KOPT-K1 (cell line): ENCODE data around the gene MLKL.
A peak's percentile ranks its signal among the peaks of the same experiment; 100 is the strongest.

Source experiments
- H3K27ac ChIP-seq: fragments of 200-600 bp; sonication (generic); 2 replicates; pipeline ENCODE4 v1.5.1; 2016; ENCODE audit warnings: antibody characterized with exemption, mild to moderate bottlenecking, low read depth, low read length; ENCODE audit not compliant: poor library complexity, severe bottlenecking
- H3K36me3 ChIP-seq: fragments of 200-600 bp; sonication (generic); 2 replicates; pipeline ENCODE4 v1.5.1; 2017; ENCODE audit warnings: antibody characterized with exemption, mild to moderate bottlenecking, low read length, moderate library complexity; ENCODE audit not compliant: insufficient read depth
- H3K9me3 ChIP-seq: fragments of 200-600 bp; sonication (generic); 2 replicates; pipeline ENCODE4 v1.5.1; 2017; ENCODE audit warnings: antibody characterized with exemption, low read length, mild to moderate bottlenecking; ENCODE audit not compliant: insufficient read depth, poor library complexity, severe bottlenecking

Gene MLKL

DNA sequence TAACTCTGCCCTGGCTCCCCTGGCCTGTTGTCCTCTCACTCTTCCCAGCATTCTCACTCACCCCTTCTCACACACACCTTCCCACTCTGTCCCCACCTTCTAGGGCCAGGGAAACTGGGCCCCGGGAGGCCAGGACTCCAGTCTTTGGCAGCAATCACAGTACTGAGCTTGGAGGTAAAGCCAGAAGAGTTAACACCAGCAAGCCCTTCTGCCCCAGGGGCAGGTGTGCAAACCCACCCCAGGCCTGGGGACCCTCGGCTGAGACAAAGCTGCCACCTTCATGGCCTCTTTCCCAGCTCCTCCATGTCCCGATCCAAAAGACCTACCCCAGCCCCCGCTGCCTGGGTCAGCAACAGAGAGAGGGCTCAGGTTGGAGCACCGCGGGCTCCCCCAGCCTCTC lies 36.9 kb upstream of the MLKL start:
- H3K36me3 ChIP-seq: no peaks in the 10 kb centered on the region
- H3K9me3 ChIP-seq: no peaks in the 10 kb centered on the region
- H3K27ac ChIP-seq: no peak overlapping the region

GRCh38 chr16:74736531-74737157 lies 36.0 kb upstream of the MLKL start:
- Histone ChIP-seq H3K27ac (no peak overlapping the region), H3K9me3 (no peaks in the 10 kb centered on the region), H3K36me3 (no peaks in the 10 kb centered on the region)

- H3K36me3 ChIP-seq: no peaks in the 10 kb centered on the region
These were observed 34.9 kb upstream of the MLKL start for GRCh38 chr16:74735554-74735953.

GRCh38 chr16:74735162-74735452 lies 34.4 kb upstream of the MLKL start:
- H3K9me3 ChIP-seq: no peaks in the 10 kb centered on the region
- H3K36me3 ChIP-seq: no peaks in the 10 kb centered on the region
- no peak overlapping the region for H3K27ac ChIP-seq

More at GRCh38 chr16:74735554-74735953, 34.9 kb upstream of the MLKL start:
- Histone ChIP-seq H3K27ac (no peak overlapping the region), H3K9me3 (no peaks in the 10 kb centered on the region)

GRCh38 chr16:74734361-74735161 lies 33.9 kb upstream of the MLKL start:
- peak overlapping the region; percentile 60 for H3K27ac ChIP-seq
- no peaks in the 10 kb centered on the region for H3K36me3 ChIP-seq
- no peaks in the 10 kb centered on the region for H3K9me3 ChIP-seq

GRCh38 chr16:74732707-74733350 lies 32.2 kb upstream of the MLKL start:
- no peaks in the 10 kb centered on the region for H3K9me3 ChIP-seq
- H3K36me3 ChIP-seq: no peaks in the 10 kb centered on the region
- peak overlapping the region; percentile 60 for H3K27ac ChIP-seq

GRCh38 chr16:74731853-74732477 lies 31.3 kb upstream of the MLKL start:
- Histone ChIP-seq H3K36me3 (no peaks in the 10 kb centered on the region), H3K27ac (peak overlapping the region; percentile 60), H3K9me3 (peaks cover 4% of the 10 kb centered on the region)

DNA sequence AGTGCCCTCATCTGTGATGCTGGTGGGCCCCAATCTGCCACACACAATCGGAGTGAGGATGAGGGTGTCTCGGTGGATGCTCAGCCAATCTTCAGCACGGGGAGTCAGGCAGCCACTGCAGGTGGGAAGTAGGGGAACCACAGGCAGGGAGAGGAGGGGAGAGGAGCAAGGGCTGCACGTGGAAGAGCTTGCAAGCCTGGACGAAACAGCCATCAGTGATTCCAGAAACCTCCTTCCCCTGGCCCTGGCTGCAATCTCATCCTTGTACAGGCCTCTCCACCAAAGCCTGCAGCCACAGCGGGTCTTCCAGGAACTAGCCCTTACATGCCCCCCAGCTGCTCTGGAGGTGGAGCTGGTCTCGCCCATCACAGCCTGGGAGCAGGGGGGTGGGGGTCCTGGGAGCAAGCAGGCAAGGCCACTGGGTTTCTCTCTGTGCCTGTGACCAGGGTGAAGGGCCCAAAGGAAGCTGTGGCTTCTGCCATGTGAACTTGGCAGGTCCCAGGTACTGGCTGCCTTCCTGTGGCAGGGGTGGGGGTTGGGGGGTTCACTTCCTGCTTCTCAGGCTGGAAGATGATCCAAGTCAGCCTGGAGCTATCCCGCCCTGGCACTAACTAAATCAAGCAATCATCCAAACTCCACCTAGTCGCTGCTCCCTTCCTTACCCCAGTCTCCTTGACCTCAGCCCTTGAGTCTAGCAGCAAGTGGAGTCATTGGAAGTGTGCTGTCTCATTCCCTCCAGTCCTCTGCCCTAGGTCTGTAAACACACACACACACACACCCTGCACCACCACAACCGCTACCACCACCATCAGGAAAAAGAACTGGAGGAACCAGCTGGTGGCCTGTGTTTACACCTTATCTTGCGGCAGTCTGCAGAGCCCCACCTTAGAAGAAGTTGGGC lies 29.4 kb upstream of the MLKL start:
- Histone ChIP-seq H3K9me3 (peaks cover 8% of the 10 kb centered on the region), H3K27ac (peak overlapping the region; percentile 83), H3K36me3 (no peaks in the 10 kb centered on the region)

GRCh38 chr16:74727903-74728302 lies 27.2 kb upstream of the MLKL start:
- peaks cover 8% of the 10 kb centered on the region for H3K9me3 ChIP-seq

DNA sequence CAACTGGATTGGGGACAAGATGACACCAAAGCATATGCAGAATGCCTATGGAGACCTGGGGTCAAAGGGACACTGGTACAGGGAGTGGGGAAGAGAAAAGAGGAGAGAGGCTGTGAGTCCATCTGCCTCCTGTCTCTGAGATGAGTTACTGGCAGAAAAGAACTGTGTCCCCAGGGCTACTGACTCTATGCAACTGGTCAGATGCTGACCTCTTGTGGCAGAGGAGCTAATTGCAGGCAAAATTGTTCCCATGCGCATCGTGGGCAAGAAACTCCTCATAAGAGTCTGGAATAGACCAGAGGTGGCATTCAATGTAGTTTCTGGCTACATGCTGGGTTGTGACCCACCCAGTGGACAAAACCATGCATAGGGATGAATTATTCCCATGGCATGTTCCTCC lies 26.1 kb upstream of the MLKL start:
- H3K36me3 ChIP-seq: no peaks in the 10 kb centered on the region
- H3K27ac ChIP-seq: no peak overlapping the region
- peaks cover 8% of the 10 kb centered on the region for H3K9me3 ChIP-seq

More at GRCh38 chr16:74727903-74728302, 27.2 kb upstream of the MLKL start:
- Histone ChIP-seq H3K36me3 (no peaks in the 10 kb centered on the region), H3K27ac (no peak overlapping the region)

GRCh38 chr16:74725651-74726455 lies 25.2 kb upstream of the MLKL start:
- H3K27ac ChIP-seq: no peak overlapping the region
- no peaks in the 10 kb centered on the region for H3K36me3 ChIP-seq
- peaks cover 8% of the 10 kb centered on the region for H3K9me3 ChIP-seq

DNA sequence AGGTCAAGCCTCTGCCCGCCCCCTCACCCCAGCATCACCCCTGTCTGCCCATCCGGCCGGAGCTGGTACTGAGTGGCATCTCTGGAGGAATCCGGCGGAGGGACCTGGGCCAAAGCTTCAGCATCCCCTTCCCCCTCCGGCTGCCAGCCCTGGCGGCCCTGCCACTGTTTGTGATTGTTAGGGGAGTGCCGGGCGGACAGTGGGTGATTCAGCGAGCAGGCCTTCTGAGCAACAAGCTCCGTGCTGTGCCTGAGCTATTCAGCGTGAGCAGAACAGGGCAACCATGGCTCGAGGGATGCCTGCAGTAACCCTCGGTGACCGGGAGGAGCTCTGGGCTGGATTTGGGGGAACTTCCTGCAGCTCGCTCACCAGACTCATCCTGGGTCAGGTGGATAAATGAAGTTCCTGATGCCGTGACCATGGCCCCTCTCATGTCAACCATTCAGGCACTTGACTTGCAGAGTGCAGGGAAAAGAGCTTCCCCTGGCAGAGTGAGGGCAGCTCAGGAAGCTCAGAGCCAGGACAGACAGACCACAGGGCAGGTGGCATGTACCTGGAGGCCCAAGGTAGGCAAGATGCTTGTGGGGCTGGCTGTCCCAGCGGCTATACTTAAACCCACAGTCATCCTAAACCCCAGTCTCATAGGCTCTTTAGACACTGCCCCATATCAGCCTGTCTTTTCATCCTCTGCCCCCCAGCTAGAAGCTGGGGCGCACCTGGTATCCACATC lies 24.3 kb upstream of the MLKL start:
- Histone ChIP-seq H3K36me3 (no peaks in the 10 kb centered on the region), H3K9me3 (peaks cover 8% of the 10 kb centered on the region), H3K27ac (no peak overlapping the region)

GRCh38 chr16:74723256-74723655 lies 22.6 kb upstream of the MLKL start:
- Histone ChIP-seq H3K9me3 (peaks cover 8% of the 10 kb centered on the region), H3K36me3 (no peaks in the 10 kb centered on the region), H3K27ac (no peak overlapping the region)
